GM10248 (cell line): ENCODE results near the gene AUNIP.

Source experiments
- CTCF ChIA-PET: fragments of 300-600 bp; sonication (Branson Sonifier 250); formaldehyde crosslinking; extraction: SDS; loops from one replicate; lab custom pipeline; 2021; ENCODE audit warnings: antibody characterized with exemption; lab: Yijun Ruan, JAX
- POLR2A ChIA-PET: fragments of 350-650 bp; sonication (Branson Sonifier 250); formaldehyde crosslinking; extraction: SDS; loops from one replicate; lab custom pipeline; 2020; ENCODE audit warnings: antibody characterized with exemption; lab: Yijun Ruan, JAX
- DNase-seq: peaks from one replicate; pipeline ENCODE4 v3.0.0; 2012; ENCODE audit errors: extremely low spot score
- TF ChIP-seq, protein P1 (sequence below): IDR thresholded peaks from 2 replicates; pipeline ENCODE4 v1.5.1; 2012; ENCODE audit warnings: mild to moderate bottlenecking, low read depth; ENCODE audit errors: extremely low read depth, missing control alignments, control extremely low read depth

AUNIP gene

GRCh38 chr1:25866288-25866687 lies 7.0 kb upstream of the AUNIP start:
- ChIA-PET CTCF (no interaction called here), POLR2A (no interaction called here)
- TF ChIP-seq, protein P1, sequence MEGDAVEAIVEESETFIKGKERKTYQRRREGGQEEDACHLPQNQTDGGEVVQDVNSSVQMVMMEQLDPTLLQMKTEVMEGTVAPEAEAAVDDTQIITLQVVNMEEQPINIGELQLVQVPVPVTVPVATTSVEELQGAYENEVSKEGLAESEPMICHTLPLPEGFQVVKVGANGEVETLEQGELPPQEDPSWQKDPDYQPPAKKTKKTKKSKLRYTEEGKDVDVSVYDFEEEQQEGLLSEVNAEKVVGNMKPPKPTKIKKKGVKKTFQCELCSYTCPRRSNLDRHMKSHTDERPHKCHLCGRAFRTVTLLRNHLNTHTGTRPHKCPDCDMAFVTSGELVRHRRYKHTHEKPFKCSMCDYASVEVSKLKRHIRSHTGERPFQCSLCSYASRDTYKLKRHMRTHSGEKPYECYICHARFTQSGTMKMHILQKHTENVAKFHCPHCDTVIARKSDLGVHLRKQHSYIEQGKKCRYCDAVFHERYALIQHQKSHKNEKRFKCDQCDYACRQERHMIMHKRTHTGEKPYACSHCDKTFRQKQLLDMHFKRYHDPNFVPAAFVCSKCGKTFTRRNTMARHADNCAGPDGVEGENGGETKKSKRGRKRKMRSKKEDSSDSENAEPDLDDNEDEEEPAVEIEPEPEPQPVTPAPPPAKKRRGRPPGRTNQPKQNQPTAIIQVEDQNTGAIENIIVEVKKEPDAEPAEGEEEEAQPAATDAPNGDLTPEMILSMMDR: no peak
- DNase-seq: no peak

DNA sequence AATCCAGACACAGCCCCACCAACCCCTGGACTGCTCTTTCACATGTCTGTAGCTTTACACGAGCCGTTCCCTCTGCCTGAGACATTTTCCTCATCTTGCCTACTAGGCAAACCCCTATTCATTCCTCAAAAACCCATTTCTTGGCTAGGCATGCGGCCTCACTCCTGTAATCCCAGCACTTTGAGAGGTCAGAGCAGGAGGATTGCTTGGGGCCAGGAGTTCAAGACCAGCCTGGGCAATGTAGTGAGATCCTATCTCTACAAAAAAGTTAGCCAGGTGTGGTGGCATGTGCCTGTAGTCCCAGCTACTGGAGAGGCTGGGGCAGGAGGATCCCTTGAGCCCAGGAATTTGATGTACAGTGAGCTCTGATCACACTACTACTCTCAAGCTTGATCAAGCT lies 5.2 kb upstream of the AUNIP start:
- CTCF ChIA-PET: interaction anchor here (1.2 to 2.4 kb wide), 3 partner anchors 8 to 133 kb away, joined by 3 to 6 read pairs (median 6); partner anchors contain the start of gene PAFAH2
- POLR2A ChIA-PET: no interaction called here
- TF ChIP-seq, protein P1: no peak
- DNase-seq: no peak

DNA sequence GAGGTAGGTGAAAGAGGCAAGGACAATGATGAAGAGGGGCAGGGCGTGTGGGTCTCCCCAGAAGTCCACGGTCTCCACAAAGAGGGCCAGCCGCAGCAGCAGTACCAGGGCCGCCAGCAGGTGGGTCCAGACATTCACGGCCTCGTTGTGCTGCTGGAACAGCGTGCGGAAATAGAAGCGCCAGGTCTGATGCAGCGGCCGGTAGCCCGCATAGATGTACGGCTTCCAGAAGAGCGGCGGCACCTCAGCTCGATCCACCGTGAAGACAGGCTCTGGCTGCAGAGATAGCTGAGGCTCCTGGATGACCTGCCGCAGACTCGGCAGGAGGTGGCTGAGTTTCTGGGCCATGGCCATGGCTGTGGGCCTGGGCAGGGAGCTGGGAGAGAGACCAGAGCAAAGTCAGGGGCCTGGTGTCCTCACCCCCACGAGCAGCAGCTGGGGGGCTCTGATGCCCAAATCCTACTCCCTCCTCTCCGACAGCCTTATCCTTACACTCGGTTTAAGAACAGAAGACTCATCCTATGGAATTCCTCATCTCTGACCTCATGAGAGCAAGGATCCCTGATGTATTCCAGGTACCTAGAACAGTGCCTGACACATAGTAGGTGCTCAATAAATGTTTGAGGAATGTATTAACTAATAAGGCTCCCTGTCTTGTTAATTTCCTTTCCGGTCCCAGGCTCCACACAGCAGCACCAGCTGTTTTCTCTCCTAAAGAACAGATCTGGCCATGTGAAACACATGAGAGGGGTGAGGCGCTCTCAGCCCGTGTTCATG lies 4.4 kb upstream of the AUNIP start:
- TF ChIP-seq, protein P1: no peak
- POLR2A ChIA-PET: interaction anchor here (0.5 kb wide), 1 partner anchor 12 kb away, joined by 3 read pairs; the partner anchor contains the start of gene PAQR7
- no peak for DNase-seq
- CTCF ChIA-PET: interaction anchor here (1.4 to 2.6 kb wide), 3 partner anchors 9 to 134 kb away, joined by 6 to 10 read pairs (median 6); partner anchors contain the start of gene PAFAH2

- CTCF ChIA-PET: interaction anchor here (1.4 to 2.6 kb wide), 3 partner anchors 9 to 135 kb away, joined by 6 to 10 read pairs (median 6); partner anchors contain the start of gene PAFAH2
- POLR2A ChIA-PET: interaction anchor here (0.8 kb wide), 1 partner anchor 16 kb away, joined by 3 read pairs; no protein-coding TSS in a partner anchor
These were observed 3.7 kb upstream of the AUNIP start for GRCh38 chr1:25862785-25863485.

DNA sequence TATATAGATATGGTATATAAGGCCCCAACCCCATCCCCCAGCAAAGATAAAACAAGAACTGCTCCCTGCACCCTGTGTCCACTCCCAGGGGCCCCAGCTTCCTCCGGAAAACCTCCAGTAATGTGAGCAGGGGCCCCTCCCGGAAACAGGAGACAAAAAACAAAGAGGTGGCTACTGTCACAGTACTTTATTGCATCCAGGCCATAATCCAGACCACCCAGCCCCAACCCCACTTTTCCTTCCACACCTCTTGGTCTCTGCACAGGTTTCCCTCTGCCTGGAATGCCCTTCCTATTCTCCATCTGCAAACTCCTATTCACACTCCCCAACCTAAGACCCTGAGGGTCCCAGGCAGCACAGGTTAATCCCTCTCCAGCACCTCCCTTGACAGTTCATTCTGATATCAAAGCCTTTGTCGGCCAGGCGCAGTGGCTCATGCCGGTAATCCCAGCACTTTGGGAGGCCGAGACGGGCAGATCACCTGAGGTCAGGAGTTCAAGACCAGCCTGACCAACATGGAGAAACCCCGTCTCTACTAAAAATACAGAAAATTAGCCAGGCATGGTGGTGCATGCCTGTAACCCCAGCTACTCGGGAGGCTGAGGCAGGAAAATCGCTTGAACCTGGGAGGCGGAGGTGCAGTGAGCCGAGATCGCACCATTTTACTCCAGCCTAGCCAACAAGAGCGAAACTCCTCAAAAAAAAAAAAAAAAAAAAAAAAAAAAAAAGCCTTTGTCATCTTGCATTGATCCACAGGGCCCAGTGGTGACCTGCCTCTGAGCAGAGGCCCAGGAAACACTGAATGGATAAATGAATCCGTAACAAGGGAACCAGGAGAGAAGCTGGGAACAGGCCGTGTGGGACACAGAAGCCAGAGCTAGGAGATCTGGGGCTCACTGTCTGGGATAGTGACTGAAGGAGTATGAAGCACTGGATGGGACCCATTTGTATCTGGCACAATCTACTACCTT lies 2.3 kb upstream of the AUNIP start:
- ChIA-PET CTCF (interaction anchor here (0.9 to 2.6 kb wide), 4 partner anchors 9 to 136 kb away, joined by 3 to 10 read pairs (median 4); partner anchors contain the start of gene PAFAH2), POLR2A (interaction anchor here (0.8 kb wide), 1 partner anchor 15 kb away, joined by 3 read pairs; no protein-coding TSS in a partner anchor)
- DNase-seq: no peak
- TF ChIP-seq, protein P1: no peak

More at GRCh38 chr1:25862785-25863485, 3.7 kb upstream of the AUNIP start:
- TF ChIP-seq, protein P1: no peak
- DNase-seq: no peak
